Urothelium cell line (cell line): ENCODE results near the gene PXN.
"Not testable (repeated sequence)": the region's sequence is repeated elsewhere in the genome, so short reads cannot be mapped to it uniquely, and the experiment has no call there.

Experiments used
- DNase-seq: peaks from one replicate; pipeline ENCODE4 v3.0.0; 2011; ENCODE audit warnings: low spot score, mixed read lengths
- FAIRE-seq: peaks from 2 replicates; lab custom pipeline; 2011; peaks lifted over from hg19 to GRCh38; lab: Jason Lieb, UNC

PXN gene

GRCh38 chr12:120262852-120263747, 2.4 kb downstream of the PXN start:
- FAIRE-seq = peak; percentile 32
- DNase-seq = no peak

GRCh38 chr12:120261951-120262851, 3.3 kb downstream of the PXN start:
- FAIRE-seq (no peak), DNase-seq (no peak)

GRCh38 chr12:120260607-120261006, 4.9 kb downstream of the PXN start:
- no peak for FAIRE-seq
- no peak for DNase-seq

GRCh38 chr12:120259418-120260202, 5.9 kb downstream of the PXN start:
- no peak for FAIRE-seq
- DNase-seq = no peak

GRCh38 chr12:120258323-120258896, 7.1 kb downstream of the PXN start:
- DNase-seq (no peak), FAIRE-seq (no peak)

GRCh38 chr12:120257041-120257821, 8.3 kb downstream of the PXN start:
- DNase-seq (peak; percentile 76), FAIRE-seq (no peak)

- FAIRE-seq (no peak), DNase-seq (no peak)
Observed at GRCh38 chr12:120254809-120255208, 10.7 kb downstream of the PXN start.

DNA sequence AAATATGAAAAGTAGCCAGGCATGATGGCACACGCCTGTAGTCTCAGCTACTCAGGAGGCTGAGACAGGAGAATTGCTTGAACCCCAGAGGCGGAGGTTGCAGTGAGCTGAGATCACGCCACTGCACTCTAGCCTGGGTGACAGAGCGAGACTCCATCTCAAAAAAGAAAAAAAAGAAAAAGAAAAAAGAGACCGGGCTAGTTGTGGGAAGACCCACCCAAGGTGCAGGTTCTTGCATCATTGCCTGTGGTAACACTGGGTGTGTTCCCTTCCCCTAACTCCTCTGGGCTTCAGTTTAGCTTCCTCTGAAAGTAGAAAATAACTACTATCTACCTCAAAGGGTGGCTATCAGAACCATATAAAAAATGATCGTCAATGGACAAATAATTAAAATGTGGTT, 12.2 kb downstream of the PXN start:
- not testable (repeated sequence) for FAIRE-seq, DNase-seq

- no peak for FAIRE-seq
Observed at GRCh38 chr12:120252071-120252906, 13.2 kb downstream of the PXN start.

DNA sequence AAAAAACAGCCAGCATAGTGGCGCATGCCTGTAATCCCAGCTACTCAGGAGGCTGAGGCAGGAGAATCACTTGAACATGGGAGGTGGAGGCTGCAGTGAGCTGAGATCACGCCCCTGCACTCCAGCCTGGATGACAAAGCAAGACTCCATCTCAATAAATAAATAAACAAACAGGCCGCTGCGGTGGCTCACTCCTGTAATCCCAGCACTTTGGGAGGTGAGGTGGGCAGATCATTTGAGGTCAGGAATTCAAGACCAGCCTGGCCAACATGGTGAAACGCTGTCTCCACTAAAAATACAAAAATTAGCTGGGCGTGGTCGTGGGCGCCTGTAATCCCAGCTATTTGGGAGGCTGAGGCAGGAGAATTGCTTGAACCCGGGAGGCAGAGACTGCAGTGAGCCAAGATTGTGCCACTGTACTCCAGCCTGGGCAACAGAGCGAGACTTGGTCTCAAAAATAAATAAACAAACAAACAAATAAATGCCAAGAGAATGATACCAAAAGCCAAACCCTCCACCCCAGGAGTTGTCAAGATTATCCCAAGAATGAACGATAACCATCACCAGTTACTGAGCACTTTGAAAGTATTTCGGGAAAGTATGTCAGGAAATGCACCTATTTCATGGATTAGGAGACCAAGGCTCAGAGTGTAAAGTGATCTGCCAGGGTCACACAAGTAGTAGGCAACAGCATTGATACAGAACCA, 14.0 kb downstream of the PXN start:
- FAIRE-seq, DNase-seq: not testable (repeated sequence)

More at GRCh38 chr12:120252071-120252906, 13.2 kb downstream of the PXN start:
- no peak for DNase-seq

- DNase-seq (no peak), FAIRE-seq (no peak)
Observed at GRCh38 chr12:120249875-120250795, 15.4 kb downstream of the PXN start.

- FAIRE-seq (no peak), DNase-seq (no peak)
Observed at GRCh38 chr12:120249266-120249874, 16.2 kb downstream of the PXN start.

- DNase-seq (peak; percentile 33), FAIRE-seq (no peak)
Observed at GRCh38 chr12:120247621-120248030, 17.9 kb downstream of the PXN start.

- no peak for DNase-seq
- no peak for FAIRE-seq
Observed at GRCh38 chr12:120247183-120247582, 18.3 kb downstream of the PXN start.

DNA sequence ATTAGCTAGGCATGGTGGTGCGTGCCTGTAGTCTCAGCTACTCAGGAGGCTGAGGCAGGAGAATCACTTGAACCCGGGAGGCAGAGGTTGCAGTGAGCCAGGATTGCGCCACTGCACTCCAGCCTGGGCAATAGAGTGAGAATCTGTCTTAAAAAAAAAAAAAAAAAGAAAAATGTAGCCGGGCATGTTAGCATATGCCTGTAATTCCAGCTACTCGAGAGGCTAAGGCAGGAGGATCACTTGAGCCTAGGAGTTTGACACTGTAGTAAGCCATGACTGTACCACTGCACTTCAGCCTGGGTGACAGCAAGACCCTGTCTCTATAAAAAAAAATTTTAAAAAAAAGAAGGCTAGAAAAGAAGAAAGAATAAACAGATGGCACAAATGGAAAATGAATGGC, 18.8 kb downstream of the PXN start:
- not testable (repeated sequence) for FAIRE-seq

DNA sequence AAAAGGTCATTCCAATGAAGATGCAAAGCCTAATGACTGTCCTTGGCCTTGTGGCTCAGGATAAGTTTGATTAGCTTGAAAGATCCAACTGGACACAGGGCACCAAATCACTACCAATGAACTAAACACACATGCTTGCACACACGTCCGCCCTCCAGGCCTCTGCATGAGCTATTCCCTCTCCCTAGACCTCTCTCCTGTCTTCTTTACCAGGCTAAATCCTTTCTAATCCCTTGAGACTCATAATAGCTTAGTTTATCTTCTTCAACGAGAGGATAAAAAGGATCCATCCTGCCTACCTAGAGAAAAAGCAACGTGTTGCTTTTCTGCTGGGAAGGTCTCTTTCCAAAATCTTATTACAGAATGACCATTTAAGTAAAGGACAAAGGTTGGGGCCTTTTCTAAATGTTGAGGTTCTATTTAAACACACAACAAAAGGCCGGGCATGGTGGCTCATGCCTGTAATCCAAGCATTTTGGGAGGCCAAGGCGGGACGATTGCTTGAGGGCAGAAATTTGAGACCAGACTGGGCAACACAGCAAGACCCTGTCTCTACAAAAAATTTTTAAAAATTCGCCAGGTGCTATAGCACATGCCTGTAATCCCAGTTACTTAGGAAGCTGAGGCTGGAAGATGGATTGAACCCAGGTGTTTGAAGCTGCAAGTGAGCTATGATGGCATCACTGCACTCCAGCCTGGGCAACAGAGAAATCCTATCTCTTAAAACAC, 22.4 kb downstream of the PXN start:
- DNase-seq (no peak), FAIRE-seq (no peak)

More for the DNA sequence above, 18.8 kb downstream of the PXN start:
- not testable (repeated sequence) for DNase-seq
